Neural cell (in vitro differentiated cells): Measurements from ENCODE around the gene TSPAN32.

Experiments used
- MXI1 ChIP-seq: fragments of 450-650 bp; conservative IDR thresholded peaks from 2 replicates; pipeline ENCODE4 v1.6.1; 2014; ENCODE audit warnings: antibody characterized with exemption, mild to moderate bottlenecking; ENCODE audit not compliant: poor library complexity, severe bottlenecking
- TAF1 ChIP-seq: IDR thresholded peaks from 2 replicates; pipeline ENCODE4 v1.6.1; 2012; ENCODE audit warnings: low read depth
- TF ChIP-seq, protein P1 (sequence below): fragments of 450-650 bp; IDR thresholded peaks from 2 replicates; pipeline ENCODE4 v1.5.1; 2014; ENCODE audit warnings: antibody characterized with exemption, mild to moderate bottlenecking, moderate library complexity; ENCODE audit not compliant: poor library complexity, severe bottlenecking

DNA sequence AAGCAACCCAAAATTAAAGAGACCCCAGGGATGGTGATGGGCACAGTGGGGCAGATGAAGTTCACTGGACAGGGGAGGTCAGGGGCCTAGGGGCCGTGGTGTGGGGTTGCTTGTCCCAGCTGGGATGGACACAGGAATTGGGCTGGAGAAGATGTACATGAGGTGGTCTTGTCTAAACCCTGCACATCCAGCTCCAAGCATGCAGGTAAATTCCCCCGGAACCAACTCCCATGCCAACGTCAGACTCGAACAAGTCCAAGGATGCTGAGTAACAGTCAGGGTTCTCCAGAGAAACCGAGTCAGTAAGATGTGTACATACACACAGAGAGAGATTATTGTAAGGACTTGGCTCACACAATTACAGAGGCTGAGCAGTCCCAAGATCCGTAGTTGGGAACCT is 28.9 kb downstream of the TSPAN32 start:
- TF ChIP-seq MXI1 (no peak), TAF1 (no peak)
- TF ChIP-seq, protein P1, sequence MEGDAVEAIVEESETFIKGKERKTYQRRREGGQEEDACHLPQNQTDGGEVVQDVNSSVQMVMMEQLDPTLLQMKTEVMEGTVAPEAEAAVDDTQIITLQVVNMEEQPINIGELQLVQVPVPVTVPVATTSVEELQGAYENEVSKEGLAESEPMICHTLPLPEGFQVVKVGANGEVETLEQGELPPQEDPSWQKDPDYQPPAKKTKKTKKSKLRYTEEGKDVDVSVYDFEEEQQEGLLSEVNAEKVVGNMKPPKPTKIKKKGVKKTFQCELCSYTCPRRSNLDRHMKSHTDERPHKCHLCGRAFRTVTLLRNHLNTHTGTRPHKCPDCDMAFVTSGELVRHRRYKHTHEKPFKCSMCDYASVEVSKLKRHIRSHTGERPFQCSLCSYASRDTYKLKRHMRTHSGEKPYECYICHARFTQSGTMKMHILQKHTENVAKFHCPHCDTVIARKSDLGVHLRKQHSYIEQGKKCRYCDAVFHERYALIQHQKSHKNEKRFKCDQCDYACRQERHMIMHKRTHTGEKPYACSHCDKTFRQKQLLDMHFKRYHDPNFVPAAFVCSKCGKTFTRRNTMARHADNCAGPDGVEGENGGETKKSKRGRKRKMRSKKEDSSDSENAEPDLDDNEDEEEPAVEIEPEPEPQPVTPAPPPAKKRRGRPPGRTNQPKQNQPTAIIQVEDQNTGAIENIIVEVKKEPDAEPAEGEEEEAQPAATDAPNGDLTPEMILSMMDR, result no peak
